Activated naive CD4-positive, alpha-beta T cell treated with anti-CD3 and anti-CD28 coated beads, Interleukin-2, amount 50 U/mL, for 24 hours (primary cell): ENCODE results near the gene DENND6A.

Experiments
- H3K27ac Mint-ChIP-seq: one replicate; pipeline ENCODE4 v1.8.0; 2021; ENCODE audit warnings: mild to moderate bottlenecking, mixed read lengths
- H3K27me3 Mint-ChIP-seq: one replicate; pipeline ENCODE4 v1.8.0; 2021; ENCODE audit warnings: mixed read lengths
- H3K36me3 Mint-ChIP-seq: one replicate; pipeline ENCODE4 v1.8.0; 2021; ENCODE audit warnings: mixed read lengths
- H3K4me1 Mint-ChIP-seq: one replicate; pipeline ENCODE4 v1.8.0; 2021; ENCODE audit warnings: mixed read lengths
- H3K4me3 Mint-ChIP-seq: one replicate; pipeline ENCODE4 v1.8.0; 2021; ENCODE audit warnings: mild to moderate bottlenecking, mixed read lengths
- H3K9me3 Mint-ChIP-seq: one replicate; pipeline ENCODE4 v1.8.0; 2021; ENCODE audit warnings: mixed read lengths

DENND6A gene

GRCh38 chr3:57583544-57583943, 109.3 kb downstream of the DENND6A start:
- Mint-ChIP-seq H3K27me3 (no peaks in the 10 kb centered on the region), H3K4me1 (peaks cover 42% of the 10 kb centered on the region), H3K4me3 (no peak overlapping the region), H3K36me3 (peaks cover 3% of the 10 kb centered on the region), H3K27ac (no peak overlapping the region), H3K9me3 (no peaks in the 10 kb centered on the region)

- Mint-ChIP-seq H3K36me3 (peaks cover 7% of the 10 kb centered on the region), H3K4me1 (peaks cover 38% of the 10 kb centered on the region), H3K9me3 (no peaks in the 10 kb centered on the region), H3K27me3 (no peaks in the 10 kb centered on the region), H3K27ac (no peak overlapping the region), H3K4me3 (no peak overlapping the region)
Measured at GRCh38 chr3:57582474-57583168, 110.3 kb downstream of the DENND6A start.

DNA sequence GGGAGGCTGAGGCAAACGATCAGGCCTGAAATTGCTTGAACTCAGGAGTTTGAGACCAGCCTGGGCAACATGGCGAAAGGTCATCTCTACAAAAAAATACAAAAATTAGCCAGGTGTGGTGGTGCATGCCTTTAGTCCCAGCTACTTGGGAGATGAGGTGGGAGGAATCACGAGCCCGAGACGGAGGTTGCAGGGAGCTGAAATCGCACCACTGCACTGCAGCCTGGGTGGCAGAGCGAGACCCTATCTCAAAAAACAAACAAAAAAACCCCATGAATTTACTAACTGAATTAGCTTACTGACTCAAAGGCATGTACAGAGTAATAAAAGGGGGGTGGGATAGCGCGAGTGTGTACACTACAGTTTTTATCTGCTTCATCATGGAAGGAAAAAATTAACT, 115.1 kb downstream of the DENND6A start:
- H3K36me3 Mint-ChIP-seq, result peaks cover 20% of the 10 kb centered on the region

DNA sequence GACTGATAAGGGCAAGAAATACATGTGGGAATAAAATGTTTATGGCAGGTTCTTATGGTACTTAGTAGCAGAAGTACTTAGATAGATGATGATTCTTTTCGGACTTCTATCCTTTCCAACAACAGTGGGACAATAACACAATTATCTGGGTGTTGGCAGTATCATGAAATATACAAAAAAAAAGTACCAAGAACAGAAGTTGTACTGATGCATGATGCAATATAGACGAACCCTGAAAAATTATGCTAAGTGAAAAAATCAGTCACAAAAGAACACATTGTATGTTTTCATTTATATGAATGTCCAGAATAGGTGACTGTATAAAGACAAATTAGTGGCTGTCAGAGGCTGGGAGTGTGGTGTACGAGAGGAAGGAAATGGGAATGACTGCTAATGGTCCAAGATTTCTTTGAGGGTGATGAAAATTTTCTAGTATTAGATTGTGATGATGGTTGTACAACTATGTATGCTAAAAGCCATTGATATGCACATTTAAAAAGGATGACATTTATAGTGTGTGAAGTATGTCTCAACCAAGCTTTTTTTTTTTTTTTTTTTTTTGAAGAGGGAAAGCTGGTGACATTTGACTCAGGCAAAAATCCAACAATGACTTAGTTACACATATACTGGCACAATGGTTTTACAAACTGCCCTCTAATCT, 116.8 kb downstream of the DENND6A start:
- Mint-ChIP-seq H3K36me3 (peaks cover 20% of the 10 kb centered on the region), H3K27me3 (no peaks in the 10 kb centered on the region)

More for the DNA sequence above, 115.1 kb downstream of the DENND6A start:
- no peaks in the 10 kb centered on the region for H3K27me3 Mint-ChIP-seq
- no peaks in the 10 kb centered on the region for H3K9me3 Mint-ChIP-seq
- H3K27ac Mint-ChIP-seq, result no peak overlapping the region
- peaks cover 26% of the 10 kb centered on the region for H3K4me1 Mint-ChIP-seq
- H3K4me3 Mint-ChIP-seq, result no peak overlapping the region

More for the DNA sequence above, 116.8 kb downstream of the DENND6A start:
- peaks cover 23% of the 10 kb centered on the region for H3K4me1 Mint-ChIP-seq
- H3K27ac Mint-ChIP-seq, result peak overlapping the region; percentile 91
- no peaks in the 10 kb centered on the region for H3K9me3 Mint-ChIP-seq
- H3K4me3 Mint-ChIP-seq, result no peak overlapping the region
